HG02588 (cell line): Measurements from ENCODE around the gene OR2J3.
"Not testable (repeated sequence)": the region's sequence is repeated elsewhere in the genome, so short reads cannot be mapped to it uniquely, and the experiment has no call there.

Source experiments
- ATAC-seq: cut with Tn5 transposase; IDR thresholded peaks from one replicate; pipeline ENCODE4 v1.9.1; 2021; ENCODE audit warnings: mild to moderate bottlenecking, moderate library complexity; ENCODE audit not compliant: unreplicated experiment

The OR2J3 gene

GRCh38 chr6:29107758-29108157 lies at the start of gene OR2J3:
OR2J3 (plus strand) TSS chr6:29108058; CDS start chr6:29111891, 3,833 bp downstream.
- ATAC-seq = no peak

- ATAC-seq = no peak
Measured at GRCh38 chr6:29071831-29072723, 35.8 kb upstream of the OR2J3 start.

- ATAC-seq = no peak
Measured at GRCh38 chr6:29079203-29079602, 28.7 kb upstream of the OR2J3 start.

- ATAC-seq = no peak
Measured at GRCh38 chr6:29081312-29081711, 26.5 kb upstream of the OR2J3 start.

- ATAC-seq = no peak
Measured at GRCh38 chr6:29082457-29082856, 25.4 kb upstream of the OR2J3 start.

- no peak for ATAC-seq
Measured at GRCh38 chr6:29087213-29087612, 20.6 kb upstream of the OR2J3 start, which contains the start of gene OR2B3. OR2B3 (minus strand) TSS chr6:29087313; CDS start chr6:29087248, 65 bp downstream.

DNA sequence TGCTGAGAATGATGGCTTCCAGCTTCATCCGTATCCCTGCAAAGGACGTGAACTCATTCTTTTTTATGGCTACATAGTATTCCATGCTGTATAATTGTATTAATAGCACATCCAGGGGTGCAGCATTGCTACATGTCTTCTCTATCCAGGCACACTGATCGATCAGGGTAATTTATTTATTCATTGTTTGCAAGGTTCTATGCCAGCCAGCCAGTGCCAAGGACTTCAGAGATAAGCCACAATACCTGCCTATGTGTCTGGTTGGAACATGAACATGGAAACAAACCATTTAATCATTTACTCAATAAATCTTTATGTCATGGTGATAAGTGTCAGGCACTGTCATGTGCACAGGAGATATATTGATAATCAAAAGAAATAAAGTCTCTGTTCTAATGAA lies 14.9 kb upstream of the OR2J3 start:
- no peak for ATAC-seq

DNA sequence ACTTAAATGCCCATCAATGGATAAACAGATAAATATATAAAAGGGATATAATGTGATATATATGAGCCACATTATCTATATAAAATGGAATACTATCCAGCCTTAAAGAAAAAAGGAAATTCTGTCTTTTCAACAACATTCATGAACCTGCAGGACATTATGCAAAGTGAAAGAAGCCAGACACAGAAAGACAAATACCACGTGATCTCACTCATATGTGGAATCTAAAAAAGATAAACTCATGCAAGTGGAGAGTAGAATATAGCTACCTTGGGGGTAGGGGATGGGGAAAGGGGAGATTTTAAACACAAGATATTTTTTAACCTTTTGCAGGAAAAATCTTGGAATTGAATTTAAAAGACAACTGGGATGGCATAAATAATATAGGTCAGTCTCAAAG lies 10.1 kb upstream of the OR2J3 start:
- no peak for ATAC-seq

DNA sequence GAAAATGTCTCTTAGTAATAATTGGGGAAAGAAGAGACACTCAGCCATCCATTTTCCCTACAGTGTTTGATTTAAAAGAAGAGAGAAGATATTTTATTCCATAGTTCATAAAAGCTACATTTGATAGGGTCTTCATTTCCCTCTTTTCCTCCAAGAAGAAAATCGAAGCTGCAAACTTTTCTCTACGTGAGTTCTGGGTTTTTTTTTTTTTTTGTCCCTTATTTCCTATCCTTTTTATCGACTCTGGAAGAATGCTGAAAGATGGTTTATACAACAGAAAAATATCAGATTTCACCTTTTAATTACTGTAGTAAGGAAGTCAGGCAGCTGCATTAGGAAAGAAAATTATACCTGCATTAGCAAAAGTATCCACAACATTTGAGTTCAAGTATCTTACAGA lies 8.7 kb upstream of the OR2J3 start, which contains the start of gene OR2J1:
OR2J1 (plus strand) TSS at position 301 of the 400 bp plus-strand sequence. CDS start 1,453 bp downstream, outside the sequence.
- ATAC-seq = no peak

DNA sequence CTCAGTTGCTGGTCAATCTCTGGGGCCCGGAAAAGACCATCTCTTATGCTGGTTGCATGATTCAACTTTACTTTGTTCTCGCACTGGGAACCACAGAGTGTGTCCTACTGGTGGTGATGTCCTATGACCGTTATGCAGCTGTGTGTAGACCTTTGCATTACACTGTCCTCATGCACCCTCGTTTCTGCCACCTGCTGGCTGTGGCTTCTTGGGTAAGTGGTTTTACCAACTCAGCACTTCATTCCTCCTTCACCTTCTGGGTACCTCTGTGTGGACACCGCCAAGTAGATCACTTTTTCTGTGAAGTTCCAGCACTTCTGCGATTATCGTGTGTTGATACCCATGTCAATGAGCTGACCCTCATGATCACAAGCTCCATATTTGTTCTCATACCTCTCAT lies 4.3 kb downstream of the OR2J3 start:
- ATAC-seq = no peak

GRCh38 chr6:29114964-29115363 lies 7.1 kb downstream of the OR2J3 start:
- ATAC-seq = not testable (repeated sequence)

DNA sequence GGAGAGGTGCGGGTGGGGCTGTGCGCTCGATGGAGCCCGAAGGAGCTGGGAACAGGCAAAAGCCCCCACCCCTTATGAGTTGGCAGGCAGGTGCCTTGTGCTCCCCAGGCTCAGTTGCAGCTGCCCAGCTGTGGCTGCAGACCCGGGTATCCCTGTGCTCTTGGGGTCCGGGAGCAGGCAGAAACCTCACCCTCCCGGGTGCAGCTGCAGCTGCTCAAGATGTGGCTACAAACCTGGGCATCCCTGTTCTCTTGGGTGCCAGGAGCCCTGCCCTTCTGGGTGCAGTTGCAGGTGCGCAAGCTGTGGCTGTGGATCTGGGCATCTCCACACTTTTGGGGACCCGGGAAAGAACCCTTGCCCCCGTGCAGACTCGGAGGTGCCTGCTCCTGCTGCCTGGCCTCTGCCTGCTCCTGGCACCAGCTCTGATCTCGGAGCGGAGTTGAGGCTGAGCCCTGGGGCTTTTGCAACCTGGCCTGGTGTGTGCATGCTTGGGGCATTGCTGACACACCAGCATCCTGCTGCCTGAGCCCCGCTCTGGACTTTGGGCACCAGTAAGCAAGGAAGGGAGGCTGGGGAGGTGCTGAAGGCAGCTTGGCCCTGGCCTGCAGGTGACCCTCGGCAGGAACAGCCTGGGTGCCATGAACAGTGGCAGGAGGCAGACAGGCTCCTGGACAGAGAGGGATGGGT lies 21.6 kb downstream of the OR2J3 start:
- no peak for ATAC-seq

DNA sequence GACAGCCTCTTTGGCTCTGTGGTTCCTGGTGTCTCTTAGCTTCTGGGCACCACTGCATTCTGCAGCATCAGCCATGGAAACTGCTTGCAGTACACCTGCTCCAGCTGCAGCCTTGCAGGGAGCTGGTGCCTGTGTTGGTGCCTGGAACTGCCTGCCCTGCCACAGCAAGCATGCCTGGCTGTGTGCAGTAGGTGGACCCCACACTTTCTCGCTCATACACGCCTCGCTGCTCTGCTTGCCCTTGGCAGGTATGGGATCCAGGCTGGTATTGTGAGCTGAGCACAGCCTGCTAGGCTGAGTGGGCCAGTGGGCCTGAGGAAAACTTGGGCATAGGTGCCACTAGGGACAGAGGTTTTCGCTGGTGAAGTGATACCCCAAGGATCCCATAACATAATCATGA lies 22.8 kb downstream of the OR2J3 start:
- ATAC-seq = no peak

- no peak for ATAC-seq
Measured at GRCh38 chr6:29131691-29132090, 23.8 kb downstream of the OR2J3 start.

DNA sequence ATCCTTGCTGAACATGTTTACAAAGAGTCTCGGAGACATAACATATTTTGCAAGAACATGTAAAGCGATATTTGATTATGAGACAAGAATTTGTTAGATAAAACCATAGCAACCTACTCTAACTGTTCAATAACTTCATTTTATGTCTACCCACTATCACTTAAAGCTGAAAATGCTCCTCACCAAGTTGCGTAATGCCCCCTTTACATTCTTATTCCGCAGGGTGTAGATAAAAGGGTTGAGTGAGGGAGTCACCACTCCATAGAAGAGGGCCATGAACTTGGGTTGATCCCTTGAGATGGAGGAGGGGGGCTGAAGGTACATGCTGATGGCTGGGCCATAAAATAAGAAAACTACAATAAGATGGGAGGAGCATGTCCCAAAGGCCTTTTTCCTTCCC lies 29.9 kb downstream of the OR2J3 start:
- no peak for ATAC-seq

DNA sequence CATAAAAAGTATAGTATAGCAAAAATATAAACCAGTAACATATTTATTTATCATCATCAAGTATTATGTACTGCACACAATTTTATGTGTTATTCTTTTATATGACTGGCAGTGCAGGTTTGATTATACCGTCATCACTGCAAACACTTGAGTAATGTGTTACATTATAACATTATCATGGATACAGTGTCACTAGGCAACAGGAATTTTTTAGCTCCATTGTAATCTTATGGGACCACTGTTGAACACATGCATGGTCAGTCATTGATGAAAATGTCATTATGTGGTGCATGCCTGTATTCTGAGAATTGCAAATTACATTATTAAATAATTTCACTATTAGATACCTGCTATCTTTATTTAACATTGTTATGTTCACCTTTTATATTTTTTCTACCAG lies 33.7 kb downstream of the OR2J3 start:
- ATAC-seq = no peak

DNA sequence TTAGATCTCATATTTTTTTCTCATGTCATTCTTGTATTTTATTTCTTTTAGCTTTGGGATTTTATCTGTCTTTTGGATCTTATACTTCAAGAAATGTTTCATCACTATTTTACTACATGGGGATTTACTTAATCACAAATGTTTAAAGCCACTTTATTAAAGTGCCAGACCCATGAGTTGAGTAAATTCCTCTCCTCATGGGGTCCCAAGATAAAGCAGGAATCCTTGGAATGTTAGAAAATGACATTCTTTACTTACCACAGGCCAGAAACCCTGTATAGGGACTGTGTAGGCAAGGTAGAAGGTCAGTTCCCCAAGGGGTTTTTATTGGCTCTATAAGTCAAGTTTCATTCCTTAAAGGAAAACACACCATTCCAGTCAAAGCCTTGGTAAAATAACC lies 34.5 kb downstream of the OR2J3 start:
- no peak for ATAC-seq

DNA sequence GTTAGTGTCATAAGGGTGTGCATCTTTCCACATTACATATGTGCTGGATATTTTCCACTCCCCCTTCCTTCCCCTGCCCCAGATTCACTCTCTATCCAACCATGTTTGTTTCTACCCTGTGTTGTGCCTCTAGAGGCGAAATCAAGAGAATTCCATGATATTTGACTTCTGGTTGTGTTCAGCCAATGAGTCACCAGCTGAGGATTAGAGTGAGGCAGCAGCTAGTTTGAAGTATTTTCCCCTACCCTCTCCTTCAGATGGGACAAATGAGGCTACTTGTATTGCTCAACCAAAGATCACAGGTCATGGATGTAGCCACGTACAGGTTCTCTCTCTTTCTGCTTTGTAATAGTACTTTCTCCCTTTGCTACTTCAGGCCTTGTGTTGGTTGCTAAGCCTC lies 38.3 kb downstream of the OR2J3 start:
- no peak for ATAC-seq

GRCh38 chr6:29147074-29147473 lies 39.2 kb downstream of the OR2J3 start:
- no peak for ATAC-seq

DNA sequence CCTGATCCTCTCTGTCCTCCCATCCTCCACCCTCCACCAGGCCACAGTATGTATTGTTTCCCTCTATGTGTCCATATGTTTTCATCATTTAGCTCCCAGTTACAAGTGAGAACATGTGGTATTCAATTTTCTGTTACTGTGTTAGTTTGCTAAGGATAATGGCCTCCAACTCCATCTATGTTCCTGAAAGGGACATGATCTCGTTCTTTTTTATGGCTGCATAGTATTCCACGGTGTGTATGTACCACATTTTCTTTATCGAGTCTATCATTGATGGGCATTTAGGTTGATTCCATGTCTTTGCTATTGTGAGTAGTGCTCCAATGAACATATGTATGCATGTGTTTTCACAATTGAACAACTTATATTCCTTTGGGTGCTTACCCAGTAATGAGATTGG lies 41.6 kb downstream of the OR2J3 start:
- not testable (repeated sequence) for ATAC-seq

DNA sequence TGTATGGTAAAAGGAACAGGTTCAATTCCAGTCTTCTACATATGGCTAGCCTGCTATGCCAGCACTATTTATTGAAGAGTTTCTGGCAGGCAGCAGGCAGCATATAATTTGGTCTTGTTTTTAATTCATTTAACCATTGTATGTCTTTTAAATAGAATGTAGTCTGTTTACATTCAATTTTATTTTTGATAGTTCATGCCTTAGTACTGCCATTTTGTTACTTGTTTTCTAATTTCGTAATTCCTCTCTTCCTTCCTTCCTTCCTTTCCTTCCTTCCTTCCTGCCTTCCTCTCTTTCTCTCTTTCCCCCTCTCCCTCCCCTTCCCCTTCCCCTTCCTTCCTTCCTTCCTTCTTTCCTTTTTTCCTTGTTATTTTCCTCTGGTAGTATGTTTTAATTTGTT lies 45.2 kb downstream of the OR2J3 start:
- ATAC-seq = no peak

GRCh38 chr6:29155182-29155581 lies 47.3 kb downstream of the OR2J3 start:
- not testable (repeated sequence) for ATAC-seq
